Ishikawa (cell line): ENCODE measurements around the gene IFNAR2.

Experiments used
- CEBPB ChIP-seq: IDR thresholded peaks from 2 replicates; pipeline ENCODE4 v1.6.1; 2012
- CREB1 ChIP-seq: IDR thresholded peaks from 2 replicates; pipeline ENCODE4 v1.6.1; 2012; ENCODE audit warnings: low read depth
- EGR1 ChIP-seq: IDR thresholded peaks from 2 replicates; pipeline ENCODE4 v1.6.1; 2012
- EP300 ChIP-seq: IDR thresholded peaks from 2 replicates; pipeline ENCODE4 v1.6.1; 2012; ENCODE audit warnings: borderline replicate concordance
- FOXM1 ChIP-seq: IDR thresholded peaks from 2 replicates; pipeline ENCODE4 v1.6.1; 2012; ENCODE audit warnings: low read depth, borderline replicate concordance
- MAX ChIP-seq: IDR thresholded peaks from 2 replicates; pipeline ENCODE4 v1.6.1; 2012
- NFIC ChIP-seq: IDR thresholded peaks from 2 replicates; pipeline ENCODE4 v1.6.1; 2012
- RAD21 ChIP-seq: IDR thresholded peaks from 2 replicates; pipeline ENCODE4 v1.6.1; 2012; ENCODE audit warnings: low read depth
- REST ChIP-seq: IDR thresholded peaks from 2 replicates; pipeline ENCODE4 v1.6.1; 2012; ENCODE audit warnings: low read depth, mild to moderate bottlenecking
- TAF1 ChIP-seq: IDR thresholded peaks from 2 replicates; pipeline ENCODE4 v1.6.1; 2012; ENCODE audit warnings: low read depth, mild to moderate bottlenecking
- TCF12 ChIP-seq: IDR thresholded peaks from 2 replicates; pipeline ENCODE4 v1.6.1; 2012; ENCODE audit warnings: low read depth
- TEAD4 ChIP-seq: IDR thresholded peaks from 2 replicates; pipeline ENCODE4 v1.6.1; 2012
- USF1 ChIP-seq: IDR thresholded peaks from 2 replicates; pipeline ENCODE4 v1.6.1; 2012
- YY1 ChIP-seq: IDR thresholded peaks from 2 replicates; pipeline ENCODE4 v1.6.1; 2012; ENCODE audit warnings: low read depth
- ZBTB7A ChIP-seq: IDR thresholded peaks from 2 replicates; pipeline ENCODE4 v1.6.1; 2012; ENCODE audit warnings: low read depth

IFNAR2 gene

GRCh38 chr21:33264561-33264960, 34.8 kb downstream of the IFNAR2 start:
- TF ChIP-seq USF1, result no peak
- TF ChIP-seq EP300, result no peak
- TF ChIP-seq FOXM1, result no peak
- no peak for TF ChIP-seq EGR1
- no peak for TF ChIP-seq TCF12
- TF ChIP-seq CREB1, result no peak
- TF ChIP-seq CEBPB, result no peak
- TF ChIP-seq TEAD4, result no peak

- TF ChIP-seq MAX, result no peak
- no peak for TF ChIP-seq YY1
- TF ChIP-seq REST, result peak; percentile 53; the same call in 1 of the 2 replicates
- no peak for TF ChIP-seq USF1
- TF ChIP-seq TEAD4, result no peak
These were observed 35.9 kb downstream of the IFNAR2 start for GRCh38 chr21:33265664-33266049.

- TF ChIP-seq YY1 (0 out of 2 replicates have a peak, but pooled peaks have one; percentile 11), EGR1 (no peak), MAX (0 out of 2 replicates have a peak, but pooled peaks have one; percentile 27), TEAD4 (no peak), TCF12 (no peak), TAF1 (no peak), REST (no peak), USF1 (no peak), NFIC (no peak), RAD21 (no peak), CEBPB (no peak), EP300 (no peak), ZBTB7A (peak; percentile 70), FOXM1 (no peak), CREB1 (no peak)
These were observed 36.5 kb downstream of the IFNAR2 start, which contains the start of gene IL10RB for GRCh38 chr21:33266050-33266788. IL10RB (plus strand) TSS chr21:33266367; CDS start chr21:33266466, 99 bp downstream.

GRCh38 chr21:33266789-33267135, 37.0 kb downstream of the IFNAR2 start:
- no peak for TF ChIP-seq REST

GRCh38 chr21:33267250-33267649, 37.5 kb downstream of the IFNAR2 start:
- TF ChIP-seq REST, result no peak
- no peak for TF ChIP-seq ZBTB7A
- TF ChIP-seq CEBPB, result no peak
- TF ChIP-seq TCF12, result no peak
- no peak for TF ChIP-seq CREB1
